B cell (primary cell): ENCODE measurements around the gene MATN1.

Experiments
- CTCF ChIP-seq: fragments of 200-600 bp; IDR thresholded peaks from one replicate; pipeline ENCODE4 v1.8.0; 2022; ENCODE audit warnings: antibody characterized with exemption, mild to moderate bottlenecking
- EZH2 ChIP-seq: IDR thresholded peaks from 2 replicates; pipeline ENCODE4 v1.6.1; 2012; ENCODE audit warnings: borderline replicate concordance, low read depth, mild to moderate bottlenecking, moderate library complexity, low read length; ENCODE audit not compliant: insufficient read depth, poor library complexity, severe bottlenecking

GRCh38 chr1:30665216-30666010, 58.0 kb downstream of the MATN1 start:
- TF ChIP-seq CTCF (no peak), EZH2 (no peak)
